HCT116 (cell line): ENCODE data around the gene GPR180. TPM values are rescaled to one million over a fixed set of nuclear protein-coding genes. Genes with fewer than 3 reads are reported as not detected.
A peak's percentile ranks its signal among the peaks of the same experiment; 100 is the strongest.

Source experiments
- ATAC-seq: fragments of 200-7000 bp; cut with Tn5 transposase; 2 replicates; pipeline ENCODE4 v1.9.1; 2020; ENCODE audit warnings: mild to moderate bottlenecking, moderate library complexity
- BruUV-seq: library from RNA; stranded (reverse); fragments of 400-500 nt; replicated peaks from 2 replicates; lab custom pipeline; 2021; lab: Mats Ljungman, UMichigan
- CTCF ChIA-PET: fragments of 300-600 bp; sonication (Branson Sonifier 250); formaldehyde crosslinking; loops from one replicate; lab custom pipeline; 2021; ENCODE audit warnings: antibody characterized with exemption; lab: Charles Lee
- POLR2A ChIA-PET: fragments of 300-600, 350-600 bp; sonication (Branson Sonifier 250); formaldehyde crosslinking; loops from one replicate; lab custom pipeline; 2021; ENCODE audit warnings: antibody characterized with exemption; lab: Charles Lee
- RAD21 ChIA-PET, 2 experiments: fragments of 300-600 bp; sonication (Branson Sonifier 250); formaldehyde crosslinking; loops; one replicate each; lab custom pipeline; 2023; ENCODE audit warnings: low total read pairs in 2 of 2; ENCODE audit not compliant: uncharacterized antibody in 2 of 2, unreplicated experiment in 2 of 2, low non-redundant PET in 1 of 2; lab: Charles Lee
- DNase-seq: peaks from one replicate; pipeline ENCODE4 v3.0.0-alpha.2; 2010; ENCODE audit warnings: low read depth, low spot score
- H2AFZ ChIP-seq: fragments of 200-600 bp; shearing (Covaris generic), sonication (generic); 2 replicates; pipeline ENCODE4 v1.6.1; 2017; ENCODE audit warnings: low read depth, mixed run types, mixed read lengths, antibody characterized with exemption, low read length; ENCODE audit not compliant: poor library complexity, severe bottlenecking
- H3K27ac ChIP-seq: 2 replicates; pipeline ENCODE4 v1.5.1; 2012; ENCODE audit warnings: low read depth, low read length
- H3K27me3 ChIP-seq: fragments of 200-600 bp; sonication (generic); 2 replicates; pipeline ENCODE4 v1.6.1; 2016; ENCODE audit warnings: mixed run types, low read length, mixed read lengths; ENCODE audit not compliant: insufficient read depth
- H3K36me3 ChIP-seq, 2 experiments: fragments of 200-500 bp in 1 of 2; fragments of 200-600 bp in 1 of 2; sonication (Bioruptor generic) in 1 of 2; sonication (generic) in 1 of 2; 2 replicates each; pipeline versions ENCODE4 v1.5.1 to v1.6.1; 2014 to 2016; ENCODE audit warnings: low read length in 2 of 2, inconsistent platforms in 1 of 2, mixed read lengths in 1 of 2, mixed run types in 1 of 2; ENCODE audit not compliant: insufficient read depth in 2 of 2, control insufficient read depth in 1 of 2
- H3K4me1 ChIP-seq, 2 experiments: fragments of 200-600 bp in 1 of 2; sonication (generic) in 1 of 2; 2 replicates each; pipeline versions ENCODE4 v1.5.1 to v1.6.1; 2012 to 2017; ENCODE audit warnings: low read length in 2 of 2, inconsistent platforms in 1 of 2, mild to moderate bottlenecking in 1 of 2, mixed read lengths in 1 of 2, mixed run types in 1 of 2, moderate library complexity in 1 of 2; ENCODE audit not compliant: insufficient read depth in 2 of 2, control insufficient read depth in 1 of 2
- H3K4me2 ChIP-seq: fragments of 200-600 bp; sonication (generic); 2 replicates; pipeline ENCODE4 v1.6.1; 2017; ENCODE audit warnings: mixed run types, low read length, mixed read lengths
- H3K4me3 ChIP-seq, 2 experiments: fragments of 200-600 bp in 1 of 2; sonication (generic) in 1 of 2; replicated peaks in 1 of 2; 2 replicates each; pipeline ENCODE4 v1.5.1; 2011 to 2016; ENCODE audit warnings: low read length in 2 of 2, control low read depth in 1 of 2, low read depth in 1 of 2, mild to moderate bottlenecking in 1 of 2, mixed read lengths in 1 of 2, mixed run types in 1 of 2
- H3K79me2 ChIP-seq: fragments of 200-600 bp; sonication (generic); 2 replicates; pipeline ENCODE4 v1.6.1; 2017; ENCODE audit warnings: mild to moderate bottlenecking, mixed run types, low read length, moderate library complexity, mixed read lengths; ENCODE audit not compliant: insufficient read depth
- H3K9ac ChIP-seq: fragments of 200-600 bp; sonication (generic); 2 replicates; pipeline ENCODE4 v1.6.1; 2016; ENCODE audit warnings: low read length, mixed read lengths
- H3K9me2 ChIP-seq: fragments of 200-600 bp; sonication (generic), shearing (Covaris generic); 2 replicates; pipeline ENCODE4 v1.6.1; 2017; ENCODE audit warnings: mixed run types, mild to moderate bottlenecking, moderate library complexity; ENCODE audit not compliant: insufficient read depth
- H3K9me3 ChIP-seq, 2 experiments: fragments of 200-500 bp in 1 of 2; fragments of 200-600 bp in 1 of 2; sonication (Bioruptor generic) in 1 of 2; sonication (generic) in 1 of 2; 2 replicates each; pipeline ENCODE4 v1.6.1; 2014 to 2017; ENCODE audit warnings: low read length in 2 of 2, mixed read lengths in 2 of 2, inconsistent platforms in 1 of 2, low read depth in 1 of 2, mild to moderate bottlenecking in 1 of 2, mixed run types in 1 of 2, moderate library complexity in 1 of 2; ENCODE audit not compliant: control insufficient read depth in 1 of 2, insufficient read depth in 1 of 2
- H4K20me1 ChIP-seq: fragments of 200-600 bp; sonication (generic), shearing (Covaris generic); 2 replicates; pipeline ENCODE4 v1.6.1; 2017; ENCODE audit warnings: mixed run types, mild to moderate bottlenecking, moderate library complexity; ENCODE audit not compliant: insufficient read depth
- CEBPB ChIP-seq: IDR thresholded peaks from 2 replicates; pipeline ENCODE4 v1.6.1; 2012; ENCODE audit warnings: low read depth
- ELF1 ChIP-seq: IDR thresholded peaks from 2 replicates; pipeline ENCODE4 v1.6.1; 2012; ENCODE audit warnings: low read depth, borderline replicate concordance
- EZH2 ChIP-seq: fragments of 200-600 bp; sonication (generic); IDR thresholded peaks from 2 replicates; pipeline ENCODE4 v1.6.1; 2017; ENCODE audit warnings: antibody characterized with exemption, mixed run types
- EZH2phosphoT487 ChIP-seq: fragments of 200-600 bp; IDR thresholded peaks from 2 replicates; pipeline ENCODE4 v1.6.1; 2018; ENCODE audit warnings: antibody characterized with exemption, borderline replicate concordance
- POLR2AphosphoS5 ChIP-seq: IDR thresholded peaks from 2 replicates; pipeline ENCODE4 v1.6.1; 2011; ENCODE audit warnings: mild to moderate bottlenecking, low read depth, low read length, moderate library complexity
- RAD21 ChIP-seq: IDR thresholded peaks from 2 replicates; pipeline ENCODE4 v1.6.1; 2012; ENCODE audit warnings: low read depth, mild to moderate bottlenecking
- SIN3A ChIP-seq: IDR thresholded peaks from 2 replicates; pipeline ENCODE4 v1.6.1; 2012; ENCODE audit warnings: low read depth
- SRF ChIP-seq: IDR thresholded peaks from 2 replicates; pipeline ENCODE4 v1.6.1; 2012; ENCODE audit warnings: low read depth
- YY1 ChIP-seq: IDR thresholded peaks from 2 replicates; pipeline ENCODE4 v1.6.1; 2011; ENCODE audit warnings: low read length, low read depth, moderate library complexity, mild to moderate bottlenecking; ENCODE audit not compliant: insufficient replicate concordance; ENCODE audit errors: extremely low read depth
- ZNF274 ChIP-seq: fragments of 200-500 bp; sonication (Bioruptor generic); IDR thresholded peaks from 2 replicates; pipeline ENCODE4 v1.6.1; 2014; ENCODE audit warnings: mild to moderate bottlenecking, low read depth, low read length, inconsistent platforms
- intact Hi-C: fragments of 100-400 bp; cut with micrococcal nuclease; formaldehyde crosslinking; loops from 2 replicates; pipeline ENCODE4 v1.10.0; 2022
- total RNA-seq: library from RNA; stranded (reverse); gene quantifications from one replicate; pipeline ENCODE4 v1.2.1, GENCODE V29; 2021; ENCODE audit not compliant: unreplicated experiment
- TF ChIP-seq, protein P1 (sequence below): IDR thresholded peaks from 2 replicates; pipeline ENCODE4 v1.6.1; 2011; ENCODE audit warnings: mild to moderate bottlenecking, low read length, moderate library complexity; ENCODE audit not compliant: insufficient replicate concordance; ENCODE audit errors: extremely low read depth
- TF ChIP-seq, protein P2 (sequence below), 3 experiments: fragments of 200-600 bp in 1 of 3; sonication (generic) in 1 of 3; IDR thresholded peaks in 2 of 3; conservative IDR thresholded peaks in 1 of 3; 2 replicates each; pipeline ENCODE4 v1.5.1; 2012 to 2017; ENCODE audit warnings: low read depth in 2 of 3, low read length in 2 of 3, antibody characterized with exemption in 1 of 3, borderline replicate concordance in 1 of 3, control low read depth in 1 of 3, mild to moderate bottlenecking in 1 of 3, mixed read lengths in 1 of 3, mixed run types in 1 of 3, moderate library complexity in 1 of 3; ENCODE audit not compliant: insufficient read depth in 1 of 3
- TF ChIP-seq, protein P3 (sequence below): IDR thresholded peaks from 2 replicates; pipeline ENCODE4 v1.6.1; 2012; ENCODE audit warnings: low read depth
- TF ChIP-seq, protein P4 (sequence below): IDR thresholded peaks from 2 replicates; pipeline ENCODE4 v1.6.1; 2012

GPR180 gene
- total RNA-seq, 1 experiment from 2014 or later: 6.4 TPM

DNA sequence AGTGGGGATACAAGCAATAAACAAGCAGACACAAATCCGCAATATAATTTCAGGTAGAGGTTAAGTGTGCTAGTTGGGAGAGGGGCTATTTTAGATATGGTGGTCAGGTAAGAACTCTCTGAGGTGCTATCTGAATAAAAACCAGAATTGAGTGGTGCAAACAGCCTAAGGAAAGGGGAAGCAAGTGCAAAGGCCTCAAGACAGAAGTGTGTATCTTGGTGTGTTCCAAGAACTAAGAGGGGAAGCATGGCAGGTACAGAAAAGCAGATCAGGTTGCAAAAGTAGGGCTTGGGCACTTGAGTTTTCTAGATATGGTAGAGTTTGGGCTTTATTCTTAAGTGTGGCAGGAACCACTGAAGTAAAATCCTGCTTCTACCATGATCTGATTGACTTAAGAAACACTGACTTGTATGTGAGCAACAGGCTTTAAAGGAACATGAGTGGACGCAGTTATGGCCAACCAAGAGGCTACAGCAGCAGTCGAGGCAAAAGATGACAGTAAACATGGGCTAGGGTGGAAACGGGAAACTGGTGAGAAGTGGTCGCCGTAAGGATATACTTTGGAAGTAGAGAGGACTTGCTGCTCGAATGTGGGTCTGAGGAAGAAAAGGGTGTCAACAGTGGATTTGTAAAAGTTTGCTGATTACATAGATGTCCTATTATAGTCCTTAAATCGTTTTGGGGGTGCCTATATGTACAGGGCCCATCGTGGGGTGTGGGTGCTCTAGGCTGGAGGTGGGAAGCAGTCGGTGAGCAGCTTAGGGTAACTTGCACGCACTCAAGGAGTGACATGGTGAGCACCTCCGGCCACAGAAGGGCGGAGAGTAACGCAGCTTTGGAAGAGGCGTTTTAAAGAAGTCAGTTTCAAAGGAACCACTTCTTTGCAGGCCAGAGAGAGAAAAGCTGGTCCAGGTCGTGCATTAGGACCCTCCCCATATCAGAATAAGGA lies 6.4 kb upstream of the GPR180 start:
- ChIA-PET POLR2A (interaction anchor here (0.7 to 1.5 kb wide), 4 partner anchors 9 to 28 kb away, joined by 3 to 7 read pairs (median 5); no protein-coding TSS in a partner anchor), RAD21 (no interaction called here)
- Histone ChIP-seq H4K20me1 (no peaks in the 10 kb centered on the region), H3K9me3 (no peaks in the 10 kb centered on the region)
- TF ChIP-seq EZH2phosphoT487 (no peak), YY1 (no peak), EZH2 (no peak), POLR2AphosphoS5 (no peak), ELF1 (no peak), RAD21 (no peak), SIN3A (no peak), SRF (no peak), ZNF274 (no peak), CEBPB (no peak)
- TF ChIP-seq, protein P1, sequence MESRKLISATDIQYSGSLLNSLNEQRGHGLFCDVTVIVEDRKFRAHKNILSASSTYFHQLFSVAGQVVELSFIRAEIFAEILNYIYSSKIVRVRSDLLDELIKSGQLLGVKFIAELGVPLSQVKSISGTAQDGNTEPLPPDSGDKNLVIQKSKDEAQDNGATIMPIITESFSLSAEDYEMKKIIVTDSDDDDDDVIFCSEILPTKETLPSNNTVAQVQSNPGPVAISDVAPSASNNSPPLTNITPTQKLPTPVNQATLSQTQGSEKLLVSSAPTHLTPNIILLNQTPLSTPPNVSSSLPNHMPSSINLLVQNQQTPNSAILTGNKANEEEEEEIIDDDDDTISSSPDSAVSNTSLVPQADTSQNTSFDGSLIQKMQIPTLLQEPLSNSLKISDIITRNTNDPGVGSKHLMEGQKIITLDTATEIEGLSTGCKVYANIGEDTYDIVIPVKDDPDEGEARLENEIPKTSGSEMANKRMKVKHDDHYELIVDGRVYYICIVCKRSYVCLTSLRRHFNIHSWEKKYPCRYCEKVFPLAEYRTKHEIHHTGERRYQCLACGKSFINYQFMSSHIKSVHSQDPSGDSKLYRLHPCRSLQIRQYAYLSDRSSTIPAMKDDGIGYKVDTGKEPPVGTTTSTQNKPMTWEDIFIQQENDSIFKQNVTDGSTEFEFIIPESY: no peak
- TF ChIP-seq, protein P2, sequence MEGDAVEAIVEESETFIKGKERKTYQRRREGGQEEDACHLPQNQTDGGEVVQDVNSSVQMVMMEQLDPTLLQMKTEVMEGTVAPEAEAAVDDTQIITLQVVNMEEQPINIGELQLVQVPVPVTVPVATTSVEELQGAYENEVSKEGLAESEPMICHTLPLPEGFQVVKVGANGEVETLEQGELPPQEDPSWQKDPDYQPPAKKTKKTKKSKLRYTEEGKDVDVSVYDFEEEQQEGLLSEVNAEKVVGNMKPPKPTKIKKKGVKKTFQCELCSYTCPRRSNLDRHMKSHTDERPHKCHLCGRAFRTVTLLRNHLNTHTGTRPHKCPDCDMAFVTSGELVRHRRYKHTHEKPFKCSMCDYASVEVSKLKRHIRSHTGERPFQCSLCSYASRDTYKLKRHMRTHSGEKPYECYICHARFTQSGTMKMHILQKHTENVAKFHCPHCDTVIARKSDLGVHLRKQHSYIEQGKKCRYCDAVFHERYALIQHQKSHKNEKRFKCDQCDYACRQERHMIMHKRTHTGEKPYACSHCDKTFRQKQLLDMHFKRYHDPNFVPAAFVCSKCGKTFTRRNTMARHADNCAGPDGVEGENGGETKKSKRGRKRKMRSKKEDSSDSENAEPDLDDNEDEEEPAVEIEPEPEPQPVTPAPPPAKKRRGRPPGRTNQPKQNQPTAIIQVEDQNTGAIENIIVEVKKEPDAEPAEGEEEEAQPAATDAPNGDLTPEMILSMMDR (IDR thresholded peaks at IDR 0.05 in 2 of 3, conservative IDR thresholded peaks at IDR 0.05 in 1 of 3; ENCODE audit: borderline replicate concordance in 1 of 3, insufficient read depth in 1 of 3, low read depth in 2 of 3, low read length in 2 of 3): no peak
- TF ChIP-seq, protein P3, sequence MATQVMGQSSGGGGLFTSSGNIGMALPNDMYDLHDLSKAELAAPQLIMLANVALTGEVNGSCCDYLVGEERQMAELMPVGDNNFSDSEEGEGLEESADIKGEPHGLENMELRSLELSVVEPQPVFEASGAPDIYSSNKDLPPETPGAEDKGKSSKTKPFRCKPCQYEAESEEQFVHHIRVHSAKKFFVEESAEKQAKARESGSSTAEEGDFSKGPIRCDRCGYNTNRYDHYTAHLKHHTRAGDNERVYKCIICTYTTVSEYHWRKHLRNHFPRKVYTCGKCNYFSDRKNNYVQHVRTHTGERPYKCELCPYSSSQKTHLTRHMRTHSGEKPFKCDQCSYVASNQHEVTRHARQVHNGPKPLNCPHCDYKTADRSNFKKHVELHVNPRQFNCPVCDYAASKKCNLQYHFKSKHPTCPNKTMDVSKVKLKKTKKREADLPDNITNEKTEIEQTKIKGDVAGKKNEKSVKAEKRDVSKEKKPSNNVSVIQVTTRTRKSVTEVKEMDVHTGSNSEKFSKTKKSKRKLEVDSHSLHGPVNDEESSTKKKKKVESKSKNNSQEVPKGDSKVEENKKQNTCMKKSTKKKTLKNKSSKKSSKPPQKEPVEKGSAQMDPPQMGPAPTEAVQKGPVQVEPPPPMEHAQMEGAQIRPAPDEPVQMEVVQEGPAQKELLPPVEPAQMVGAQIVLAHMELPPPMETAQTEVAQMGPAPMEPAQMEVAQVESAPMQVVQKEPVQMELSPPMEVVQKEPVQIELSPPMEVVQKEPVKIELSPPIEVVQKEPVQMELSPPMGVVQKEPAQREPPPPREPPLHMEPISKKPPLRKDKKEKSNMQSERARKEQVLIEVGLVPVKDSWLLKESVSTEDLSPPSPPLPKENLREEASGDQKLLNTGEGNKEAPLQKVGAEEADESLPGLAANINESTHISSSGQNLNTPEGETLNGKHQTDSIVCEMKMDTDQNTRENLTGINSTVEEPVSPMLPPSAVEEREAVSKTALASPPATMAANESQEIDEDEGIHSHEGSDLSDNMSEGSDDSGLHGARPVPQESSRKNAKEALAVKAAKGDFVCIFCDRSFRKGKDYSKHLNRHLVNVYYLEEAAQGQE: no peak
- TF ChIP-seq, protein P4, sequence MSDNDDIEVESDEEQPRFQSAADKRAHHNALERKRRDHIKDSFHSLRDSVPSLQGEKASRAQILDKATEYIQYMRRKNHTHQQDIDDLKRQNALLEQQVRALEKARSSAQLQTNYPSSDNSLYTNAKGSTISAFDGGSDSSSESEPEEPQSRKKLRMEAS: no peak
- TF ChIP-seq, all 23 proteins: peak for 0
- ATAC-seq (peak; percentile 57), DNase-seq (no peak)
- peaks cover 10 to 19% of the 10 kb centered on the region in 2 experiments for H3K4me1 ChIP-seq
- H3K36me3 ChIP-seq: peaks cover 16 to 22% of the 10 kb centered on the region in 2 experiments
- peak overlapping the region; percentile 56 for H3K27ac ChIP-seq
- H3K27me3 ChIP-seq: no peaks in the 10 kb centered on the region
- peak overlapping the region; percentile 84 to 94 for H3K4me3 ChIP-seq
- TSS peak; percentile 60 for BruUV-seq
- CTCF ChIA-PET: interaction anchor here (0.8 to 1.2 kb wide), 3 partner anchors 17 to 1066 kb away, joined by 3 to 5 read pairs (median 4); no protein-coding TSS in a partner anchor
- H3K9me2 ChIP-seq: no peaks in the 10 kb centered on the region
- H2AFZ ChIP-seq: peak overlapping the region; percentile 30
- intact Hi-C loops: loop anchor here (2.0 kb wide), 1 partner anchor 46 kb away; no protein-coding TSS in a partner anchor
- peak overlapping the region; percentile 85 for H3K4me2 ChIP-seq
- peak overlapping the region; percentile 90 for H3K9ac ChIP-seq
- H3K79me2 ChIP-seq: peaks cover 56% of the 10 kb centered on the region
